Thymus (tissue), 14 donors: ENCODE measurements around the gene OR8U1. TPM values are rescaled to one million over a fixed set of nuclear protein-coding genes. Genes with fewer than 3 reads are reported as not detected.

Experiments used
- DNase-seq, 9 donors: peaks; one replicate each; pipeline ENCODE4 v3.0.0-alpha.2; 2013; ENCODE audit warnings: low spot score in 9 of 9, low read depth in 6 of 9, missing footprints in 1 of 9
- H3K27ac ChIP-seq, 2 donors: one replicate each; pipeline ENCODE4 v1.5.1; 2013; ENCODE audit warnings: control low read depth in 1 of 2, low read depth in 1 of 2, low read length in 1 of 2, mild to moderate bottlenecking in 1 of 2, moderate library complexity in 1 of 2
- H3K27me3 ChIP-seq, 2 donors: one replicate each; pipeline ENCODE4 v1.5.1; 2013; ENCODE audit warnings: low read length in 1 of 2; ENCODE audit not compliant: control insufficient read depth in 2 of 2, insufficient read depth in 1 of 2
- H3K36me3 ChIP-seq, 2 donors: one replicate each; pipeline ENCODE4 v1.5.1; 2013; ENCODE audit warnings: low read length in 1 of 2, mild to moderate bottlenecking in 1 of 2, moderate library complexity in 1 of 2; ENCODE audit not compliant: control insufficient read depth in 2 of 2, insufficient read depth in 2 of 2
- H3K4me1 ChIP-seq, 2 donors: one replicate each; pipeline ENCODE4 v1.5.1; 2013; ENCODE audit warnings: low read length in 2 of 2; ENCODE audit not compliant: control insufficient read depth in 2 of 2, insufficient read depth in 2 of 2
- H3K4me3 ChIP-seq, 2 donors: one replicate each; pipeline ENCODE4 v1.5.1; 2013; ENCODE audit warnings: low read length in 2 of 2, control low read depth in 1 of 2, mild to moderate bottlenecking in 1 of 2
- H3K9me3 ChIP-seq, 2 donors: one replicate each; pipeline ENCODE4 v1.5.1; 2013; ENCODE audit warnings: low read length in 1 of 2, mild to moderate bottlenecking in 1 of 2; ENCODE audit not compliant: control insufficient read depth in 2 of 2, insufficient read depth in 1 of 2
- WGBS: extraction: QIAGEN DNeasy Blood & Tissue Kit; methylation state at CpG from one replicate; pipeline ENCODE4 v1.1.7; 2013; 5-methylcytosine and 5-hydroxymethylcytosine counted together
- long read RNA-seq, 10 donors: transcript quantifications; one replicate each; lab custom pipeline, GENCODE V29; 2026
- polyA plus RNA-seq: library from polyadenylated mRNA; stranded (reverse); fragments of 200-250 nt; gene quantifications from one replicate; pipeline ENCODE4 v1.2.3, GENCODE V29; 2013
- total RNA-seq: library from RNA; stranded (reverse); fragments of 120-200 nt; gene quantifications from one replicate; pipeline ENCODE4 v1.2.4, GENCODE V29; 2013
- donor health status: healthy.

Gene OR8U1
- not detected for total RNA-seq
- polyA plus RNA-seq = not detected
- long read RNA-seq, donor 1 = 0 reads
- long read RNA-seq, donor 2 = 0 reads
- long read RNA-seq, donor 3 = 0 reads
- long read RNA-seq, donor 4 = 0 reads
- long read RNA-seq, donor 5 = 0 reads
- long read RNA-seq, donor 6 = 0 reads
- long read RNA-seq, donor 7 = 0 reads
- long read RNA-seq, donor 8 = 0 reads
- long read RNA-seq, donor 9 = 0 reads
- long read RNA-seq, donor 10 = 0 reads

DNA sequence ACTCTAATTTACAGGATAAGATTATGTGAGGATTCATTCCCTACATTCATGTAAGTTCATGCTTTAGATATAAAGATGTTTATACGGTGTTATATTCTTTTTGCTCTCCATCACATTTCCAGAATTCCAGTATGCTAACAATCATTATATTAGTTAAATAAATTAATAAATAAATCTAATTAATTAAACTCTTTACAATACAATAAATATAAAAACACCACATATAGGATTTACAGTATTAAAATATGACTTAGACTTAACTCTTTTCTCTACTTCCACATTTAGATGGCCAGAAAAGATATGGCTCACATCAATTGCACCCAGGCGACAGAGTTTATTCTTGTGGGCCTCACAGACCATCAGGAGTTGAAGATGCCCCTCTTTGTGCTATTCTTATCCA is at the start of gene OR8U1:
Gene OR8U1, plus strand, starts transcription at position 301 of the 400 bp plus-strand sequence. Its CDS starts 0 bp downstream, at position 301.
- Histone ChIP-seq H3K27ac (no peak within 1 kb of the TSS), H3K36me3 (no peaks in the 10 kb centered on the region), H3K4me3 (no peak within 1 kb of the TSS), H3K27me3 (no peaks in the 10 kb centered on the region), H3K4me1 (no peaks in the 10 kb centered on the region), H3K9me3 (no peaks in the 10 kb centered on the region)
- WGBS = 77% methylated on average over 2 of the region's 2 CpGs
- no peak for DNase-seq

DNA sequence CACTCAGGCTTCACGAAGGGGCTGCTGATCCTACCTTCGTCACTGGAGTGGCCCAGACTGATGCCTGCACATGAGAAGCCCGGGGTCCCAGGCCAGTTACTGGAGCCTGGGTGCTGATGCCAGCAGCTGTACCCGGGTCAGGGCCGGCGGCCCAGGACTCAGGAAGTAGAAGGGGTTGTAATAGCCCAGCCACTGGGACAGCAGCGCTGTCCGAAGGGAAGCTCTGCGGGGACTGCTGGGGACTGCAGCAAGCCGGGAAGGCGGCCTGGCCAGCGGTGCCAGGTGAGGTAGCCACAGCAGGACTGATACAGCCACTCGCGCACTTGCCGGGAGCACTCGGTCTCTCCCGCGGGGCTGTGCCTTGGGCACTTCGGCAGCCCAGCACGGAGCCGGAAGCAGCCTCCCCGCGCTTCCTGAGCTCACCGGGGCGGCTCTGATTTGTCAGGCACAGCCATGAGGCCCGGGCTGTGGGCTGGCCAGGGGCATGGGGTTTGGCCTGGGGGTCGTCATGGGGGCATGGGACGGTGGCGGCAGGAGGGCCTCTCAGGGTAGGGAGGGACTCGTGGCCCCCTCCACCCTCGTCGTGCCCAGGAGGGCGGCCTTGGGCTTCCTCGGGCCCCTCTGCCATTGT is 43.4 kb upstream of the OR8U1 start:
- DNase-seq = no peak
- 96% methylated on average over 34 of the region's 34 CpGs for WGBS
- Histone ChIP-seq H3K27ac (no peak overlapping the region), H3K36me3 (no peaks in the 10 kb centered on the region), H3K4me3 (no peak overlapping the region), H3K27me3 (no peaks in the 10 kb centered on the region), H3K4me1 (no peaks in the 10 kb centered on the region), H3K9me3 (peaks cover 0 to 3% of the 10 kb centered on the region in 2 donors)

GRCh38 chr11:56333156-56333555 is 42.3 kb upstream of the OR8U1 start:
- no peak for DNase-seq
- Histone ChIP-seq H3K36me3 (no peaks in the 10 kb centered on the region), H3K9me3 (peaks cover 3 to 4% of the 10 kb centered on the region in 2 donors), H3K27ac (no peak overlapping the region), H3K4me1 (no peaks in the 10 kb centered on the region), H3K4me3 (no peak overlapping the region), H3K27me3 (no peaks in the 10 kb centered on the region)
- 57% methylated on average over 3 of the region's 3 CpGs for WGBS

DNA sequence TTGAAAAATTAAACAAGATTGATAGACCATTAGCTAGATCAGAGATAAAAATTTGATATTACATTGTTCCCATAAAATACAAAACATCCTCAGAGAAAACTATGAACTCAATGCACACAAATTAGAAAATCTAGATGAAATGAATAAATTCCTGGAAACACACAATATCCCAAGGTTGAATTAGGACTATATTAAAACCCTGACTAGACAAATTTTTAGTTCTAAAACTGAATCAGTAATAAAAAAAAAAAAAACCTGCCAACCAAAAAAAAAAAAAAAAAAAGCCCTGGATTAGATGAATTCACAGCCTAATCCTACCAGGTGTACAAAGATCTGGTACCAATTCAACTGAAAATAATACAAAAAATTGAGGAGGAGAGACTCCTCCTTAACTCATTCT is 35.1 kb upstream of the OR8U1 start:
- H3K4me1 ChIP-seq = no peaks in the 10 kb centered on the region
- no peaks in the 10 kb centered on the region for H3K27me3 ChIP-seq
- no peak for DNase-seq
- peaks cover 0 to 4% of the 10 kb centered on the region in 2 donors for H3K9me3 ChIP-seq
- no peak overlapping the region for H3K4me3 ChIP-seq
- no peaks in the 10 kb centered on the region for H3K36me3 ChIP-seq
- no peak overlapping the region for H3K27ac ChIP-seq

DNA sequence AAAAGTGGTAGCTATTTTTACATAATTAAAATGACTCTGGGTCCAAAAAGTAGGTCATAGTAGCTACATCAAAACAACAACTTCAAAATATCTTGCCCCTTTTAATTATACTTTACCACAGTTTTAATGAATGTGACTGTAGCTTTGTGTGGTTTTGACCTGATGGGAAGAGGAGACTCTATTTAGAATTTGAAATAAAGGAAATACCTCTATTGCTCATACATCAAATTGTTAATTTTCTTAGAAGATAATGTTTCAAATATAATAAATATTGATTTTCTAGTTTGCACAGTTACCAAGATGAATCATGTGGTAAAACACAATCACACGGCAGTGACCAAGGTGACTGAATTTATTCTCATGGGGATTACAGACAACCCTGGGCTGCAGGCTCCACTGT is 29.7 kb upstream of the OR8U1 start, which contains the start of gene OR8K1:
Gene OR8K1, plus strand, starts transcription at position 301 of the 400 bp plus-strand sequence. Its CDS starts 0 bp downstream, at position 301.
- 96% methylated on average over 1 of the region's 1 CpG for WGBS
- H3K27me3 ChIP-seq = no peaks in the 10 kb centered on the region
- no peaks in the 10 kb centered on the region for H3K9me3 ChIP-seq
- H3K27ac ChIP-seq = no peak within 1 kb of the TSS
- no peaks in the 10 kb centered on the region for H3K4me1 ChIP-seq
- H3K36me3 ChIP-seq = no peaks in the 10 kb centered on the region
- H3K4me3 ChIP-seq = no peak within 1 kb of the TSS
- no peak for DNase-seq

- WGBS = 95% methylated on average over 2 of the region's 2 CpGs
- no peaks in the 10 kb centered on the region for H3K4me1 ChIP-seq
- no peaks in the 10 kb centered on the region for H3K9me3 ChIP-seq
- DNase-seq = no peak
- H3K27me3 ChIP-seq = no peaks in the 10 kb centered on the region
- H3K27ac ChIP-seq = no peak within 1 kb of the TSS
- H3K36me3 ChIP-seq = no peaks in the 10 kb centered on the region
- no peak within 1 kb of the TSS for H3K4me3 ChIP-seq
Observed at GRCh38 chr11:56353991-56354390, 21.4 kb upstream of the OR8U1 start, which contains the start of gene OR8J1. OR8J1 (plus strand) TSS chr11:56354291; CDS start chr11:56360247, 5,956 bp downstream.

DNA sequence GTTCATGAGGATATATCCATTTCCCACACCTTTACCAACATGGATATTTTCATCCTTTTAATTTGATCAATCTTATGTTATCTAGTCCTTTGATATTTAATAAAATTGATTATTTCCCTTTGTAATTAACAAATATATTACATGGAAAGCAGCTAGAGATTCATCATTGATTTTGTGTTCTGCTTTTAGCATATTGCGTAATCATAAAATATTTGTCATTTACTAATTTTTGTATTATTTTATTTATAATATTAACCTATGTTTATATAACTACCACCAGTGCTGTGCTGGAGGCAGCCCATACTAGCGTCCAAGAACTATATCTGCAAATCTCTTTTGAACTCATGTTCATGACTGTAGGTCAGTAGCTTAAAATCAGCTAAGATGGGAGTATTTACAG is 4.7 kb downstream of the OR8U1 start:
- no peak overlapping the region for H3K27ac ChIP-seq
- WGBS = 94% methylated on average over 2 of the region's 2 CpGs
- H3K4me3 ChIP-seq = no peak overlapping the region
- no peaks in the 10 kb centered on the region for H3K9me3 ChIP-seq
- H3K4me1 ChIP-seq = no peaks in the 10 kb centered on the region
- no peaks in the 10 kb centered on the region for H3K36me3 ChIP-seq
- DNase-seq = no peak
- no peaks in the 10 kb centered on the region for H3K27me3 ChIP-seq

GRCh38 chr11:56394381-56394780 is 19.0 kb downstream of the OR8U1 start:
- no peak for DNase-seq
- WGBS = 94% methylated on average over 3 of the region's 3 CpGs
- Histone ChIP-seq H3K36me3 (no peaks in the 10 kb centered on the region), H3K9me3 (no peaks in the 10 kb centered on the region), H3K27ac (no peak overlapping the region), H3K27me3 (no peaks in the 10 kb centered on the region), H3K4me3 (no peak overlapping the region), H3K4me1 (no peaks in the 10 kb centered on the region)

- Histone ChIP-seq H3K36me3 (no peaks in the 10 kb centered on the region), H3K4me1 (no peaks in the 10 kb centered on the region), H3K4me3 (no peak overlapping the region), H3K9me3 (no peaks in the 10 kb centered on the region), H3K27ac (no peak overlapping the region), H3K27me3 (no peaks in the 10 kb centered on the region)
- no peak for DNase-seq
- WGBS = 79% methylated on average over 3 of the region's 3 CpGs
Observed at GRCh38 chr11:56396047-56396446, 20.6 kb downstream of the OR8U1 start.
